Upper lobe of left lung (tissue), 6 donors: ENCODE data around the gene KRT80. TPM values are rescaled to one million over a fixed set of nuclear protein-coding genes. Genes with fewer than 3 reads are reported as not detected.
A peak's percentile ranks its signal among the peaks of the same experiment; 100 is the strongest.

ENCODE experiments used
- ATAC-seq, 2 donors: fragments of 200-7000 bp; cut with Tn5 transposase; one replicate each; pipeline ENCODE4 v1.9.1; 2022; ENCODE audit warnings: mild to moderate bottlenecking in 2 of 2, moderate library complexity in 2 of 2; ENCODE audit not compliant: low FRiP score in 2 of 2
- DNase-seq, 2 donors: peaks; one replicate each; pipeline ENCODE4 v3.0.0-alpha.2; 2019 to 2020
- H3K27ac ChIP-seq, 4 donors: fragments of 200-600 bp; sonication (generic); one replicate each; pipeline ENCODE4 v1.5.1; 2016 to 2019
- H3K27me3 ChIP-seq, 4 donors: fragments of 200-600 bp; sonication (generic); one replicate each; pipeline ENCODE4 v1.5.1; 2017 to 2019
- H3K36me3 ChIP-seq, 4 donors: fragments of 200-600 bp; sonication (generic); one replicate each; pipeline ENCODE4 v1.5.1; 2016 to 2019
- H3K4me1 ChIP-seq, 4 donors: fragments of 200-600 bp; sonication (generic); one replicate each; pipeline ENCODE4 v1.5.1; 2018 to 2019
- H3K4me3 ChIP-seq, 4 donors: fragments of 200-600 bp; sonication (generic); one replicate each; pipeline ENCODE4 v1.5.1; 2017 to 2019; ENCODE audit warnings: mild to moderate bottlenecking in 2 of 4, moderate library complexity in 1 of 4
- H3K9me3 ChIP-seq, 4 donors: fragments of 200-600 bp; sonication (generic); one replicate each; pipeline ENCODE4 v1.5.1; 2018 to 2019
- CTCF ChIP-seq, 6 experiments: fragments of 450-650 bp in 4 of 6; fragments of 200-600 bp in 2 of 6; sonication (generic) in 2 of 6; IDR thresholded peaks; one replicate each; pipeline ENCODE4 v1.5.1; 2016 to 2019; ENCODE audit warnings: antibody characterized with exemption in 6 of 6
- EP300 ChIP-seq, 4 donors: sonication (generic); formaldehyde crosslinking; IDR thresholded peaks; one replicate each; pipeline ENCODE4 v1.5.1; 2017; ENCODE audit warnings: antibody characterized with exemption in 4 of 4, control low read depth in 2 of 4
- POLR2A ChIP-seq, 4 donors: fragments of 450-650 bp; IDR thresholded peaks; one replicate each; pipeline ENCODE4 v1.5.1; 2016 to 2017; ENCODE audit warnings: antibody characterized with exemption in 4 of 4, mild to moderate bottlenecking in 2 of 4
- POLR2AphosphoS5 ChIP-seq, 2 donors: sonication (generic); formaldehyde crosslinking; IDR thresholded peaks; one replicate each; pipeline ENCODE4 v1.5.1; 2017; ENCODE audit warnings: antibody characterized with exemption in 2 of 2
- WGBS, 2 donors: methylation state at CpG; one replicate each; pipeline ENCODE4 v1.1.5; 2017 to 2018; 5-methylcytosine and 5-hydroxymethylcytosine counted together
- total RNA-seq, 6 donors: library from RNA; depleted of rRNA in 4 of 6; stranded (reverse); fragments of >200 nt in 4 of 6; gene quantifications; one replicate each; pipeline versions ENCODE4 v1.1.0 to v1.2.1, GENCODE V29; 2016 to 2021
- donor health status: DM: no; HTN: no; CAD: no; lungs with moderate emphysema.
- donor health status: DM: no; HTN: yes; CAD: no; lungs with severe emphysema.

Gene KRT80
- total RNA-seq, 6 donors from 2014 or later = 2.1 to 15.2 (median 6.6) TPM

GRCh38 chr12:52147964-52148463 lies 43.8 kb downstream of the KRT80 start:
- DNase-seq (no peak), ATAC-seq (no peak)
- H3K36me3 ChIP-seq = no peaks in the 10 kb centered on the region
- H3K4me1 ChIP-seq = peaks cover 56 to 79% (median 77%) of the 10 kb centered on the region in 4 donors
- peak overlapping the region; percentile 87 to 94 (median 90) for H3K27ac ChIP-seq
- TF ChIP-seq EP300 (IDR thresholded peaks at IDR 0.05) = no peak
- no peak for TF ChIP-seq CTCF (IDR thresholded peaks at IDR 0.05)
- TF ChIP-seq POLR2A (IDR thresholded peaks at IDR 0.05) = no peak
- no peak for TF ChIP-seq POLR2AphosphoS5 (IDR thresholded peaks at IDR 0.05)
- H3K9me3 ChIP-seq = no peaks in the 10 kb centered on the region
- peaks cover 0 to 2% (median 0%) of the 10 kb centered on the region in 4 donors for H3K27me3 ChIP-seq
- WGBS, 2 donors = 90 to 100% methylated on average over 1 to 10 of the region's 10 CpGs
- no peak overlapping the region for H3K4me3 ChIP-seq

- TF ChIP-seq EP300 (IDR thresholded peaks at IDR 0.05) (peak in 3 of 4 donors; percentile 27 to 96 (median 95)), POLR2A (IDR thresholded peaks at IDR 0.05) (peak in 3 of 4 donors; percentile 15 to 81 (median 28)), CTCF (IDR thresholded peaks at IDR 0.05) (no peak), POLR2AphosphoS5 (IDR thresholded peaks at IDR 0.05) (peak; percentile 82 to 90)
- ATAC-seq (peak; percentile 88 to 91), DNase-seq (peak; percentile 93 to 98)
- Histone ChIP-seq H3K4me3 (no peak overlapping the region), H3K36me3 (no peaks in the 10 kb centered on the region), H3K27me3 (peaks cover 0 to 2% (median 0%) of the 10 kb centered on the region in 4 donors), H3K9me3 (no peaks in the 10 kb centered on the region), H3K27ac (peak overlapping the region; percentile 87 to 94 (median 90)), H3K4me1 (peaks cover 51 to 74% (median 72%) of the 10 kb centered on the region in 4 donors)
- WGBS, 2 donors = 21 to 32% methylated on average over 6 to 15 of the region's 17 CpGs
Observed at GRCh38 chr12:52147367-52147963, 44.3 kb downstream of the KRT80 start.

DNA sequence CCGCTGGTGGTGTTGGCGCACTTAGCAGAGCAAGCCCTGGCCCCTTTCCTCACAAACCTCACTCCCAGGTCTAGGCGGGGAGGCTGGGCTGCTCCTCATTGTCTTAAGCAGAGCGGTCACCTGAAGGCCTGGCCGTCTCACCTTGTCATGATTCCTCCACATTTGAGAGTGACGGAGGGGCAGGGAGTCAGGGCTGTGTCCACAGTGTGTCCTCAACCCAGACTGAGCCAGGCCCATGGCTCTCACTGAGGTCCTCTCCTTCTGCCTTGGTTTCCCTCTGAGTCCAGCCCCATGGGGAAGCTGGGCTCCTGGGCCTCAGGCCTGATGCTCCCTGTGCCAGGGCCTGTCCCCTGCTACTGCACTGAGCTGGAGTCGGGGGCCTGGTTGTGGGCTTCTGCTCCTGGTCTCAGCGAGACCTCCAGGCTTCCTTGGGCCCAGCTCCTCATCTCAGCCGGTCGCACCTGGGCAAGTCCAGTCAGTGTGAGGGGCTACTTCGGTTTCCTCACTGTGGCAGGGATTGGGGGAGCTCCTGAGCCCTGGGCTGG lies 44.9 kb downstream of the KRT80 start:
- H3K27me3 ChIP-seq = no peaks in the 10 kb centered on the region
- no peak for TF ChIP-seq EP300 (IDR thresholded peaks at IDR 0.05)
- no peak overlapping the region for H3K4me3 ChIP-seq
- WGBS, 2 donors = 74 to 75% methylated on average over 4 to 10 of the region's 11 CpGs
- ATAC-seq (no peak), DNase-seq (no peak)
- peaks cover 45 to 68% (median 66%) of the 10 kb centered on the region in 4 donors for H3K4me1 ChIP-seq
- H3K27ac ChIP-seq = peak overlapping the region; percentile 87 to 94 (median 90)
- H3K36me3 ChIP-seq = no peaks in the 10 kb centered on the region
- H3K9me3 ChIP-seq = no peaks in the 10 kb centered on the region

DNA sequence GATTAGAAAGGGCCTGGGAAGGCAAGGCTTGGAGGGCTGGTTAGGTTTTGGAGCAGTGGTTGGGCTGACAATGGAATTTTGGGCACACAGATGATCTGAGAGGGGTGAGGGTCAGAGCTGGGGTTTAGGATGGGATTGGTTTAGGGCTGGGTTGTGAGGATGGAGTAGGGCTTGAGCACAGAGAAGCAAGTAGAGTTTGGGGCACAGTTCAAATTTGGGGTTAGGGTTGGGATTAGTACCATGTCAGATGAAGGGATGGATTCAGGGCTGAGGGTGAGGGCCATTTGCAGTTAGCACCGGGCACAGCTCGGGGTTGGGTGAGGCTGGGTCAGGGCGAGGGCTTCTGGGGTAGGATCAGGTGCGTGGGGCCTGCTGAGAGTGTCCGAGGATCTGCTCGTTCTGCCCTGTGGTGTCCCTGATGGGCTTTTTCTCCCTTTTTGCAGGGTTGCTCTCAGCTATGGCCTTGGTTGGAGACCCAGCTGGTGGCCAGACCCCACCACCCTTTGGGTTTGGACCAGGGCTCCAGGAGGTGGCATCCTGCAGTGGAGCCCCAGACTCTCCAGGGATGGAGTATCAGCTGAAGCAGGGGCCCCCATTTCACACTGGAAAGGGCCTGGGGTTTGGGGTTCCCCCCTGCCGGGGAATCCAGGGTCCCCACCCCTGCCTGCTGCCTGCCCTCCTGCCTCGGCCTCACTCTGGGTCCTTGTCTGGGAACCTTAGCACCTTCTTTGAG lies 45.6 kb downstream of the KRT80 start:
- H3K4me1 ChIP-seq = peaks cover 39 to 62% (median 60%) of the 10 kb centered on the region in 4 donors

More for the DNA sequence above, 45.6 kb downstream of the KRT80 start:
- Histone ChIP-seq H3K27ac (peak overlapping the region; percentile 87 to 94 (median 90)), H3K36me3 (no peaks in the 10 kb centered on the region), H3K4me3 (no peak overlapping the region), H3K27me3 (no peaks in the 10 kb centered on the region), H3K9me3 (no peaks in the 10 kb centered on the region)
- ATAC-seq (no peak), DNase-seq (no peak)
- 95 to 98% methylated on average over 6 to 7 of the region's 8 CpGs for WGBS, 2 donors
- TF ChIP-seq POLR2A (IDR thresholded peaks at IDR 0.05) (no peak), EP300 (IDR thresholded peaks at IDR 0.05) (no peak), CTCF (IDR thresholded peaks at IDR 0.05) (no peak), POLR2AphosphoS5 (IDR thresholded peaks at IDR 0.05) (no peak)
